D721Med (cell line): ENCODE results near the gene UBAP2L.
"Not testable (repeated sequence)": the region's sequence is repeated elsewhere in the genome, so short reads cannot be mapped to it uniquely, and the experiment has no call there.

Source experiments
- DNase-seq: peaks from one replicate; pipeline ENCODE4 v3.0.0; 2011; ENCODE audit warnings: low spot score; ENCODE audit not compliant: insufficient read length
- FAIRE-seq: peaks from 2 replicates; lab custom pipeline; 2011; peaks lifted over from hg19 to GRCh38; lab: Jason Lieb, UNC
- CTCF ChIP-seq: IDR thresholded peaks from 2 replicates; pipeline ENCODE4 v1.5.1; 2012; ENCODE audit warnings: mild to moderate bottlenecking, control low read depth; ENCODE audit not compliant: insufficient read depth; ENCODE audit errors: missing control alignments

The UBAP2L gene

DNA sequence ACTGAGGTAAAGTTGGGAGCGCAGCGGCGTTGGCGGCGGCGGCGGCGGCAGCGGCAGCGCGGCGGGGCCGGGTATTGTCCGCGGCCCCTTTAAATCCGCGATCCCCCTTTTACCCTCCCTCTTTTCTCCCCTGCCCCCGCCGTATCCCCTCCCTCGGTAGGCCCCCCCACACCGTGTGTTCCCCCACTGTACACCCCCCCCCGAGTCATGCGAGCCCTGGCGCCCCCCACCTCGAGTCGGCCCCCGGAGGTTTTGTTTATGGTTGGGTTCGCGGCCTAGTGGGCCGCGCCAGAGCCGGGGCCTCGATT, 169 bp downstream of the UBAP2L start:
- no peak for FAIRE-seq
- DNase-seq: no peak
- TF ChIP-seq CTCF: no peak

DNA sequence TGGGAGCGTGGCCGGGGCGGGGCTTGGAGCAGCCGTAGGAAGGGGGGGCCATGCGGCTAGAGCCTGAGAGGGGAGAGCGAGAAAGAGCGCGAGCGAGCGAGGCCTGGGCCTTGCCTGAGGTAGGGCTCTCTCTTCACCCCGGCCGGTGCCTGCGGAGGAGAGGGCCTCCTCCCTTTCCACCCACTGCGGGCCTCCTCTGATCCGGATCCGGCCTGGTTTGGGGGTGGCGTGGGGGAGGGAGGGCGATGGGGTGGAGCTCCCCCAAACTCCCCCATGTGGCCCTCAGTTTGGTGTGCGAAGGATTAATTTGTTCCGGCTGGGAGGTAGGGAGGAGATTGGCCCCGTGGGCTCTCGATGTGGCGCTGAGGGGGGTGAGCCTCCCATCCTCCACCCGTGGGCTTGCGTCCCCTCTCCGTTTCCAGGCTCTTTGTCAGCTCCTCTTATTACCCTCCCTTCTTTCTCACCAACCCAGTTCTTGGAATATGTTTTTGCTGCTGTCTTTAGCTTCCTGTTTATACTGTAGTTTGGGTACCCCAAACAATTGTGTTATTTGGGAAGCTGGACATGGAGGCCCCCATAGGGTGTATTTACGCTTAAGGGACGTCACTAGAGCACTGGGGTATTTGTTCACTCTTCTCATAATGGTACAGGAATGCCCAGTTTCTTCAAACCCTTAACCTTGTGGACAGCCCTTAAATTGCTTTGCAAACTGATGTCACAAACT, 685 bp downstream of the UBAP2L start:
- no peak for DNase-seq
- FAIRE-seq: no peak

GRCh38 chr1:154222518-154222917, 1.8 kb downstream of the UBAP2L start:
- DNase-seq (no peak), FAIRE-seq (no peak)
- TF ChIP-seq CTCF: no peak

More for the DNA sequence above, 685 bp downstream of the UBAP2L start:
- no peak for TF ChIP-seq CTCF

DNA sequence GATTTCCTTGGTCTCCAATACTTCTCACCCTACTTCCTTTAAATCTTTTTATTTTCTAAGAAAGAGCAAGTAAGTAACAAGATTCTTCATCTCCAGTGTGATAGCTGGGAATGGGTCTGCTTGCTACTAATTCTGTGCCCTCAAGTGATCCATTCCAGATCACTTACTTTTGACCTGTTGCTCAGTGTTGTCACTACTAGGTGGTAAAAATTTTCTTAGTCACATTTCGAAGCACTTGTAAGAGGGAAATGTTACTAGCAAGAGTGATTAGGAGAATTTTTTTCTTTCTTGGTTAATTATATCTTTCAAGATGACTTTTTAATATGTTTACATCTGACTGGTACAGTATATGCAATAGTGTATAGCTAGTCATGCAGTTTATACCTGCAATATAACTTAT, 2.2 kb downstream of the UBAP2L start:
- DNase-seq (no peak), FAIRE-seq (peak; percentile 16)
- no peak for TF ChIP-seq CTCF

DNA sequence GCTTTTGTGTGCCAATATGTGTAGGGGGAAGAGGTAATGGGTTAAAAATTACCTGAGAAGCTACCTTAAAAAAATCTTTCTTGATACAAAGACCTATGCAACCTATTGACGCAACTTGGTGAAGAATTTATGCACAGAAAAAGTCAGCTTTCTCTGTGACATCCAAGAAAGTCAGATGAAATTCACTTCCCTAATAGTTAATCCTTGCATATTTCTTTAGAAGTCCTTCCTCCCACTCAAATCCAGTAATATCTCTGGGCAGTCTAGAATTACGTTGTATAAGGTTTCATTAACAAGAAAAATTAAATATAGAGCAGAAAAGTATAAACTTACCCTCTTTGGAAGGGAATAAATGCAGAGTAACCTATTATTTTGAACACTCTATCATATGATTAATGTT, 2.9 kb downstream of the UBAP2L start:
- FAIRE-seq (no peak), DNase-seq (no peak)
- no peak for TF ChIP-seq CTCF

GRCh38 chr1:154225370-154225769, 4.6 kb downstream of the UBAP2L start:
- DNase-seq (no peak), FAIRE-seq (no peak)
- no peak for TF ChIP-seq CTCF

DNA sequence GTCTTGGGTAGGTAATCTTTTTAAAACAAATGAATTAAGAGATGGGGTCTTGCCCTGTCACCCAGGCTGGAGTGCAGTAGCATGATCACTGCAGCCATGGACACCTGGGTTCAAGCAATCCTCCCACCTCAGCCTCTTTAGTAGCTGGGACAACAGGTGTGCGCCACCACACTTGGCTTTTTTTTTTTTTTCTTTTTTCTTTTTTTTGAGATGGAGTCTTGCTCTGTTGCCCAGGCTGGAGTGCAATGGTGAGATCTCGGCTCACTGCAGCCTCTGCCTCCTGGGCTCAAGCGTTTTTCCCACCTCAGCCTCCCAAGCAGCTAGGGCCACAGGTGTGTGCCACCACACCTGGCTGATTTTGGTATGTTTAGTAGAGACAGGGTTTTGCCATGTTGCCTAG, 10.4 kb downstream of the UBAP2L start:
- not testable (repeated sequence) for FAIRE-seq, DNase-seq

- not testable (repeated sequence) for DNase-seq, FAIRE-seq
These were observed 12.4 kb downstream of the UBAP2L start for GRCh38 chr1:154233127-154233526.
